K562 (cell line): ENCODE measurements around the gene LMAN2. TPM values are rescaled to one million over a fixed set of nuclear protein-coding genes. Genes with fewer than 3 reads are reported as not detected.

Experiments
- BACH1 ChIP-seq: fragments of 200-800 bp; sonication (Bioruptor generic); IDR thresholded peaks from 2 replicates; pipeline ENCODE4 v1.6.1; 2016; ENCODE audit warnings: missing genetic modification characterization, missing compliant biosample characterization
- GTF2E2 ChIP-seq: fragments of 200-800 bp; sonication (Bioruptor generic); IDR thresholded peaks from 2 replicates; pipeline ENCODE4 v1.6.1; 2016; ENCODE audit warnings: missing genetic modification characterization, missing compliant biosample characterization
- HNRNPH1 ChIP-seq: fragments of 200-400 bp; formaldehyde crosslinking; optimal IDR thresholded peaks from 2 replicates; pipeline ENCODE3; 2017; ENCODE audit warnings: low read depth, mild to moderate bottlenecking, low read length, moderate library complexity
- ID3 ChIP-seq, 2 experiments: fragments of 250-450 bp in 1 of 2; fragments of 450-650 bp in 1 of 2; sonication (Bioruptor Pico) in 1 of 2; IDR thresholded peaks; 2 replicates each; pipeline versions ENCODE4 v1.6.1 to v1.8.0; 2016 to 2021; ENCODE audit warnings: mild to moderate bottlenecking in 2 of 2, moderate library complexity in 2 of 2, missing compliant biosample characterization in 1 of 2, missing genetic modification characterization in 1 of 2
- KDM2B ChIP-seq: fragments of 250-450 bp; sonication (Bioruptor Pico); IDR thresholded peaks from 2 replicates; pipeline ENCODE4 v1.8.0; 2021; ENCODE audit warnings: mild to moderate bottlenecking, moderate library complexity
- NFRKB ChIP-seq: fragments of 450-650 bp; IDR thresholded peaks from 2 replicates; pipeline ENCODE4 v1.6.1; 2016; ENCODE audit warnings: low read depth
- POLR3A ChIP-seq: IDR thresholded peaks from 2 replicates; pipeline ENCODE4 v1.6.1; 2011; ENCODE audit warnings: borderline replicate concordance, mild to moderate bottlenecking, moderate library complexity; ENCODE audit not compliant: insufficient read length, insufficient read depth; ENCODE audit errors: extremely low read depth
- PYGO2 ChIP-seq: fragments of 450-650 bp; IDR thresholded peaks from 2 replicates; pipeline ENCODE4 v1.6.1; 2016; ENCODE audit warnings: mild to moderate bottlenecking, missing genetic modification characterization, moderate library complexity, missing compliant biosample characterization
- SIX5 ChIP-seq, 2 experiments: IDR thresholded peaks; 2 replicates each; pipeline ENCODE4 v1.6.1; 2011; ENCODE audit warnings: low read length in 2 of 2, borderline replicate concordance in 1 of 2, low read depth in 1 of 2, mild to moderate bottlenecking in 1 of 2, moderate library complexity in 1 of 2; ENCODE audit not compliant: insufficient read depth in 1 of 2
- SMAD3 ChIP-seq: fragments of 450-650 bp; formaldehyde crosslinking; conservative IDR thresholded peaks from 2 replicates; pipeline ENCODE4 v1.4.0; 2020; ENCODE audit warnings: mild to moderate bottlenecking
- SP1 ChIP-seq: sonication (generic); formaldehyde crosslinking; IDR thresholded peaks from 2 replicates; pipeline ENCODE4 v1.8.1; 2022; ENCODE audit warnings: mild to moderate bottlenecking, missing genetic modification reagents
- SRSF9 ChIP-seq: fragments of 200-400 bp; formaldehyde crosslinking; IDR thresholded peaks from 2 replicates; pipeline ENCODE4 v1.6.1; 2017; ENCODE audit warnings: low read depth, low read length, borderline replicate concordance
- TAF1 ChIP-seq: IDR thresholded peaks from 2 replicates; pipeline ENCODE4 v1.6.1; 2011; ENCODE audit warnings: mild to moderate bottlenecking, low read length, moderate library complexity; ENCODE audit not compliant: insufficient read depth, control insufficient read depth, severe bottlenecking; ENCODE audit errors: extremely low read depth
- YBX1 ChIP-seq: fragments of 450-650 bp; IDR thresholded peaks from 2 replicates; pipeline ENCODE4 v1.7.1; 2016; ENCODE audit warnings: mild to moderate bottlenecking
- ZFP36 ChIP-seq: fragments of 150-350 bp; IDR thresholded peaks from 2 replicates; pipeline ENCODE4 v1.6.1; 2018; ENCODE audit warnings: low read length, low read depth; ENCODE audit not compliant: partially characterized antibody
- ZNF232 ChIP-seq: sonication (generic); formaldehyde crosslinking; IDR thresholded peaks from 2 replicates; pipeline ENCODE4 v1.8.0; 2022; ENCODE audit warnings: mild to moderate bottlenecking, missing genetic modification reagents
- ZNF584 ChIP-seq: fragments of 200-800 bp; sonication (Bioruptor generic); IDR thresholded peaks from 2 replicates; pipeline ENCODE4 v1.6.1; 2016; ENCODE audit warnings: low read depth, mild to moderate bottlenecking, missing genetic modification characterization, missing compliant biosample characterization
- ZNF75A ChIP-seq: fragments of 450-650 bp; formaldehyde crosslinking; IDR thresholded peaks from 2 replicates; pipeline ENCODE4 v1.4.0; 2020; ENCODE audit warnings: mild to moderate bottlenecking
- polyA plus RNA-seq, 8 experiments: library from polyadenylated mRNA; depleted of rRNA in 4 of 8; stranded (reverse) in 5 of 8; unstranded in 3 of 8; fragments of >200 nt; fragmentation: Nextera tagmentation in 2 of 8; fragmentation: Illumina TruSeq in 1 of 8; extraction: Ambion mirVana in 2 of 8; extraction: Trizol in 1 of 8; gene quantifications; 2 replicates each; pipeline versions ENCODE4 v1.2.1 to v1.2.3, GENCODE V29; 2011 to 2014; ENCODE audit warnings: inconsistent platforms in 1 of 8, missing spikeins in 1 of 8
- total RNA-seq, 7 experiments: library from RNA; depleted of rRNA in 6 of 7; stranded (reverse); fragments of >200 nt in 6 of 7; fragmentation: Illumina TruSeq in 2 of 7; extraction: Trizol in 2 of 7; gene quantifications; 2 replicates each; pipeline versions ENCODE4 v1.2.1 to v1.2.3, GENCODE V29; 2011 to 2021; ENCODE audit warnings: low replicate concordance in 1 of 7
- TF ChIP-seq, protein P1 (sequence below): fragments of 450-650 bp; IDR thresholded peaks from 2 replicates; pipeline ENCODE4 v1.6.1; 2017; ENCODE audit warnings: antibody characterized with exemption, mild to moderate bottlenecking
- TF ChIP-seq, protein P2 (sequence below): sonication (generic); formaldehyde crosslinking; IDR thresholded peaks from 2 replicates; pipeline ENCODE4 v1.9.0; 2022; ENCODE audit warnings: mild to moderate bottlenecking, missing genetic modification reagents

The LMAN2 gene
- total and polyA plus RNA-seq, 9 of the 15 experiments (the other 6 are each of a cell fraction or from before 2014, with no cell fraction given), result 2.7 to 254 (median 136) TPM

DNA sequence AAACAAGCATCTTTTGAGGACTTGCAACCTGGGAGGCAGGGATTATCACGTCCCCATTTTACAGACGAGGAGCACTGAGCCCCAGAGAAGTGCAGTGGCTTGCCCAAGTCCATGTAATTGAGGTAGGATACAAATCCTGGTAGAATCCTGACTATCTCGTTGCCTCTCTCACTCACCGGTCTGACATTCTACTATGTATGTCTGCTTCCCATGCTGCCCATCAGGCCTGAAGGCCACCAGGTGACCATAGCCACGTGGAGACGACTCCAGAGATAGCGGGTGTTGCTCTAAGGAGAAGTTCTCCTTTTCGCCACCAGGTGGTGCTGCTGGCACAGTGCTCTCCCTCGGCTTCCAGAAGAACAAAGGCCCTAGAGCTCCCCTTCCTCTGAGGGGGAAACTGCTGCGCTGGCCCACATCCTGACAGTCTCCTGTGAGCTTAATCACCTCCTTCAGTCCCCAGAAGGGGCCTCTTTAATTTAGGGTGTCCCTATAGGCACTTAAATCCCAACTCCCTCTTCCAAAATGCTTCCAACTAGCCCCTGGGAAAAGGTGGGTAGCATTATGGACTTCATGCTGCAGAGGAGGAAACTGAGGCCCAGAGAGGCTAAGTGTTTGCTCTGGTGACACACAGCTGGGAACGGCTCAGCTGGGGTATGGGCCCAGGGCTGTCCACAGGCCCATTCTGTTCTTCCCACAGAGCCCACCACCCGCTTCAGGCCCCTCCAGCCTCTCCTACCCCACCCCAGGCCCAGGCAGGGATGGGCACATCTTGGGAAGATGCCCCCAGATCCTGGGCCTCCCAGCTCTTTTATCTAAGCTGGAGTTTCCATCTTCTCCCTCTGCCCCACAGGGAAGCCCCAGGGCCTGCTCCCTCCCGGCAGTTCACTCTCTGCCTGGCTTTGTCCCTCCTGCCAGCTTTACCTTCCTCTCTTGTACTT, 39.2 kb upstream of the LMAN2 start (continued):
- TF ChIP-seq, protein P1, sequence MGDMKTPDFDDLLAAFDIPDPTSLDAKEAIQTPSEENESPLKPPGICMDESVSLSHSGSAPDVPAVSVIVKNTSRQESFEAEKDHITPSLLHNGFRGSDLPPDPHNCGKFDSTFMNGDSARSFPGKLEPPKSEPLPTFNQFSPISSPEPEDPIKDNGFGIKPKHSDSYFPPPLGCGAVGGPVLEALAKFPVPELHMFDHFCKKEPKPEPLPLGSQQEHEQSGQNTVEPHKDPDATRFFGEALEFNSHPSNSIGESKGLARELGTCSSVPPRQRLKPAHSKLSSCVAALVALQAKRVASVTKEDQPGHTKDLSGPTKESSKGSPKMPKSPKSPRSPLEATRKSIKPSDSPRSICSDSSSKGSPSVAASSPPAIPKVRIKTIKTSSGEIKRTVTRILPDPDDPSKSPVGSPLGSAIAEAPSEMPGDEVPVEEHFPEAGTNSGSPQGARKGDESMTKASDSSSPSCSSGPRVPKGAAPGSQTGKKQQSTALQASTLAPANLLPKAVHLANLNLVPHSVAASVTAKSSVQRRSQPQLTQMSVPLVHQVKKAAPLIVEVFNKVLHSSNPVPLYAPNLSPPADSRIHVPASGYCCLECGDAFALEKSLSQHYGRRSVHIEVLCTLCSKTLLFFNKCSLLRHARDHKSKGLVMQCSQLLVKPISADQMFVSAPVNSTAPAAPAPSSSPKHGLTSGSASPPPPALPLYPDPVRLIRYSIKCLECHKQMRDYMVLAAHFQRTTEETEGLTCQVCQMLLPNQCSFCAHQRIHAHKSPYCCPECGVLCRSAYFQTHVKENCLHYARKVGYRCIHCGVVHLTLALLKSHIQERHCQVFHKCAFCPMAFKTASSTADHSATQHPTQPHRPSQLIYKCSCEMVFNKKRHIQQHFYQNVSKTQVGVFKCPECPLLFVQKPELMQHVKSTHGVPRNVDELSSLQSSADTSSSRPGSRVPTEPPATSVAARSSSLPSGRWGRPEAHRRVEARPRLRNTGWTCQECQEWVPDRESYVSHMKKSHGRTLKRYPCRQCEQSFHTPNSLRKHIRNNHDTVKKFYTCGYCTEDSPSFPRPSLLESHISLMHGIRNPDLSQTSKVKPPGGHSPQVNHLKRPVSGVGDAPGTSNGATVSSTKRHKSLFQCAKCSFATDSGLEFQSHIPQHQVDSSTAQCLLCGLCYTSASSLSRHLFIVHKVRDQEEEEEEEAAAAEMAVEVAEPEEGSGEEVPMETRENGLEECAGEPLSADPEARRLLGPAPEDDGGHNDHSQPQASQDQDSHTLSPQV, result peak; percentile 58; the same call in 1 of the 2 replicates
- TF ChIP-seq BACH1 (no peak), ZNF232 (CRISPR knock-in tag) (no peak), ZFP36 (no peak), SRSF9 (no peak), PYGO2 (no peak), SIX5 (IDR thresholded peaks at IDR 0.05; ENCODE audit: borderline replicate concordance in 1 of 2, insufficient read depth in 1 of 2, low read depth in 1 of 2, low read length in 2 of 2) (no peak), GTF2E2 (tag) (no peak), YBX1 (no peak), SMAD3 (CRISPR knock-in tag) (no peak), ID3 (CRISPR knock-in tag; IDR thresholded peaks at IDR 0.05) (no peak), ID3 (tag; IDR thresholded peaks at IDR 0.05) (no peak), ZNF584 (no peak), POLR3A (no peak), NFRKB (no peak), KDM2B (CRISPR knock-in tag) (no peak), ZNF75A (CRISPR knock-in tag) (no peak), HNRNPH1 (no peak), TAF1 (no peak), SP1 (CRISPR knock-in tag) (no peak; the same call in 1 of the 2 replicates)
- TF ChIP-seq, protein P2, sequence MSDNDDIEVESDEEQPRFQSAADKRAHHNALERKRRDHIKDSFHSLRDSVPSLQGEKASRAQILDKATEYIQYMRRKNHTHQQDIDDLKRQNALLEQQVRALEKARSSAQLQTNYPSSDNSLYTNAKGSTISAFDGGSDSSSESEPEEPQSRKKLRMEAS (CRISPR knock-in tag), result peak; percentile 94
